BE2C (cell line): Measurements from ENCODE around the gene LAPTM4A.
A peak's percentile ranks its signal among the peaks of the same experiment; 100 is the strongest.

ENCODE experiments used
- DNase-seq: peaks from one replicate; pipeline ENCODE4 v3.0.0-alpha.2; 2020
- H3K27me3 ChIP-seq: fragments of 250-450 bp; sonication (Bioruptor Pico); 2 replicates; pipeline ENCODE4 v1.5.1; 2020; ENCODE audit warnings: mild to moderate bottlenecking
- H3K36me3 ChIP-seq: fragments of 250-450 bp; sonication (Bioruptor Pico); 2 replicates; pipeline ENCODE4 v1.5.1; 2020; ENCODE audit warnings: mild to moderate bottlenecking
- H3K4me1 ChIP-seq: fragments of 250-450 bp; sonication (Bioruptor Pico); 2 replicates; pipeline ENCODE4 v1.5.1; 2020
- H3K4me3 ChIP-seq: 2 replicates; pipeline ENCODE4 v1.5.1; 2011; ENCODE audit warnings: low read depth, low read length
- H3K9me3 ChIP-seq: fragments of 250-450 bp; sonication (Bioruptor Pico); 2 replicates; pipeline ENCODE4 v1.5.1; 2020
- TF ChIP-seq, protein P1 (sequence below): IDR thresholded peaks from 2 replicates; pipeline ENCODE4 v1.5.1; 2012; ENCODE audit warnings: mild to moderate bottlenecking, low read depth, low read length

Gene LAPTM4A

DNA sequence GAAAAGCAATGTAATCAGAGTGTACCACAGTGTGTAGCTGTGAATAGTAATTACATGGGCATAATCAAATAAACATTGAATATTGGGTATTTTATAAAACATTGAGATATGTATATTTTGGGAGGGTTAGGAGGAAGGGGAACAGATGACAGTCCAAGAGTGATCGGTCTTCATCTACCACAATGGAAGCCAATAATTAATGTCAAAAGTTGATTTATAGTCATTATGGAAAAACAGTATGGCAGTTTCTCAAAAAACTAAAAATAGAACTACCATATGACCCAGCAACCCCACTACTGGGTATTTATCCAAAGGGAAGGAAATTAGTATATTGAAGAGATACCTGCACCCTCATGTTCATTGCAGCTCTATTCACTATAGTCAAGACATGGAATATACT lies 5.8 kb upstream of the LAPTM4A start:
- TF ChIP-seq, protein P1, sequence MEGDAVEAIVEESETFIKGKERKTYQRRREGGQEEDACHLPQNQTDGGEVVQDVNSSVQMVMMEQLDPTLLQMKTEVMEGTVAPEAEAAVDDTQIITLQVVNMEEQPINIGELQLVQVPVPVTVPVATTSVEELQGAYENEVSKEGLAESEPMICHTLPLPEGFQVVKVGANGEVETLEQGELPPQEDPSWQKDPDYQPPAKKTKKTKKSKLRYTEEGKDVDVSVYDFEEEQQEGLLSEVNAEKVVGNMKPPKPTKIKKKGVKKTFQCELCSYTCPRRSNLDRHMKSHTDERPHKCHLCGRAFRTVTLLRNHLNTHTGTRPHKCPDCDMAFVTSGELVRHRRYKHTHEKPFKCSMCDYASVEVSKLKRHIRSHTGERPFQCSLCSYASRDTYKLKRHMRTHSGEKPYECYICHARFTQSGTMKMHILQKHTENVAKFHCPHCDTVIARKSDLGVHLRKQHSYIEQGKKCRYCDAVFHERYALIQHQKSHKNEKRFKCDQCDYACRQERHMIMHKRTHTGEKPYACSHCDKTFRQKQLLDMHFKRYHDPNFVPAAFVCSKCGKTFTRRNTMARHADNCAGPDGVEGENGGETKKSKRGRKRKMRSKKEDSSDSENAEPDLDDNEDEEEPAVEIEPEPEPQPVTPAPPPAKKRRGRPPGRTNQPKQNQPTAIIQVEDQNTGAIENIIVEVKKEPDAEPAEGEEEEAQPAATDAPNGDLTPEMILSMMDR = no peak
- no peak for DNase-seq
- no peaks in the 10 kb centered on the region for H3K9me3 ChIP-seq
- no peak overlapping the region for H3K4me3 ChIP-seq
- H3K4me1 ChIP-seq = no peaks in the 10 kb centered on the region
- no peaks in the 10 kb centered on the region for H3K27me3 ChIP-seq
- no peaks in the 10 kb centered on the region for H3K36me3 ChIP-seq

DNA sequence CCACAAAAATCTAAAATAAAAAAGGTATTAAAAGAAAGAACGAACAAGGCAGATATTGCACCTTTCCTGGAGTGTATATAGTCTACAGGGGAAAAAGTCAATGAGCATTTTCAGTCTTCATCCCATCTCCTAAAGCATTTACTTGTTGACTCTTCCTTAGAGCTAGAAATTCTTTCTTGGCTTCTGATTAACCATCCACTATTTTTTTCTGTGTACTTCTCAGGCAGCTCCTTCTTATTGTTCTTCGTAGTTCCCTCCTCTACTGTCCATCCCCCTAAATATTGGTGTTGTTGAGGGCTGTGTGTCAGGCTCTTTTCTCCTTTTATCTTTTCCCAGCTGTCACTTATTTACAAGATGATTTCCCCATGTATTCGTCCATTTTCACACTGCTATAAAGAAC lies 3.5 kb upstream of the LAPTM4A start:
- no peaks in the 10 kb centered on the region for H3K4me1 ChIP-seq

DNA sequence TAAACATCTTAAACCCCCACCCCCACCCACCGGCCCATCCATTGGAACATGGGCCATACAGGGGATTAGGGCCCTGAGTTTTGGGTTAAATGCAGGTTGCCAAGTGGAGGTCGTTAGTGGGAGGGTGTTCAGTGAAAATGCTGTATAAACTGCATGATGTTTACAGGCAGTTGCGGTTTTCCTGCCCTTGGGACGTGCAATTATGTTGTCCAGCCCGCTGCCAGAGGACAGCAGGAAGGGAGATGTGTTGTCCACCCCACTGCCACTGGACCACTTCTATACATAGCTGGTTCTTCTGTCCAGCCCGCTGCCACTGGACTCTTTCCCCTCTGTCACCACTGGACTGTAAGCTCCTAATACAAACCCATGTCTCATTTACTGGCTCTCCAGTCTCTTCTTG lies 2.7 kb upstream of the LAPTM4A start:
- Histone ChIP-seq H3K27me3 (no peaks in the 10 kb centered on the region), H3K4me3 (no peak overlapping the region), H3K4me1 (no peaks in the 10 kb centered on the region), H3K9me3 (no peaks in the 10 kb centered on the region), H3K36me3 (no peaks in the 10 kb centered on the region)
- TF ChIP-seq, protein P1 = no peak
- no peak for DNase-seq

More for the DNA sequence above, 3.5 kb upstream of the LAPTM4A start:
- Histone ChIP-seq H3K36me3 (no peaks in the 10 kb centered on the region), H3K27me3 (no peaks in the 10 kb centered on the region), H3K4me3 (no peak overlapping the region), H3K9me3 (no peaks in the 10 kb centered on the region)
- TF ChIP-seq, protein P1 = no peak
- no peak for DNase-seq

DNA sequence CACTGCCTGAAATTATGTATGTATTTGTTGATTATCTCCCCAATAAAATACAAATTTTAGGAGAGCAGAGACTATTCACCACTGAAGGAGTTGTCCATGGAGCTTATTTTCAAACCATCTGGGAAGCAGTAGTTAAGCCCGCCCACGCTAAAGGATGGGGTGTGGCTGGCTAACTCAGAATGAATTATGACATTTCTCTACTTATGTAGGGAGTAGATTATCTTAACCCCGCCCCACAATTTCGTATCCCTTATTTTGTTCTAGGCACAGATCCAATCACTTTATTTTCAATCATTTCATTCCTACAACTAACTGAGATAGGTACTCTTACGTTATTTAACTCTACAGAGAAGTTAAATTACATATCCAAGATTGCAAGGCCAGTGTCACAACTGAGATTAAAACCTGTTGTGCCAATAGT lies 1.4 kb upstream of the LAPTM4A start:
- Histone ChIP-seq H3K4me3 (peak overlapping the region; percentile 94), H3K27me3 (no peaks in the 10 kb centered on the region), H3K36me3 (no peaks in the 10 kb centered on the region), H3K9me3 (no peaks in the 10 kb centered on the region), H3K4me1 (no peaks in the 10 kb centered on the region)
- peak; percentile 40 for DNase-seq
- TF ChIP-seq, protein P1 = no peak

DNA sequence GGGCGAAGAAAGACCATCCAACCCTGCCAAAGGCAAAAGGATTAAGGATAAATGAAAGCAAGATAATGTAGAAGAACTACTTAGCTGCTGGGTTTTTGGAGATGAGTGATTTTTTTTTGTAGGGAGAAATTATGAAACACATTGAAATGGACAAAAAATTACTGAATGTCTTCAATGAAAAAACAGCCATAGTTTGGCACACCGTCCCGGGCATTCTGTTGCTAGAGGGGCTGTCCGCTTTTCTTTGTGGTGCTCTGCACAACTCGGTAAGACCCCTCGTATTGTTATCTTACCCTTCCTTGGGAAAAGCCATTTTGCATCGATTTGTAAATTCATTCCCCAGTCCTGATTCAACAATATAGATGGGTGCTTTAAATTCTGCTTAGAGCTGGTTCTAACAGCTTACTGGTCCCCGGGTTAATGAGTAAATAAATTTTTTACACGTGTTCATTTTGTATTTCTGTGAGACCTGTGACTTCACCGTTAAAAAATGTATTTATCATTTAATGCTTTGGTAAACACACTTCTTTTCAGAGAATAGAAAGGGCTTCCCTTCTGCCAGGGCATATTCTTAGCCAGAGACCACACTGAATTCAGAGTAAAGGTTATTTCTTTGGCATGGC lies 912 bp upstream of the LAPTM4A start:
- TF ChIP-seq, protein P1 = no peak
- Histone ChIP-seq H3K4me1 (no peaks in the 10 kb centered on the region), H3K36me3 (no peaks in the 10 kb centered on the region), H3K9me3 (no peaks in the 10 kb centered on the region), H3K4me3 (peak overlapping the region; percentile 94), H3K27me3 (no peaks in the 10 kb centered on the region)
- no peak for DNase-seq

DNA sequence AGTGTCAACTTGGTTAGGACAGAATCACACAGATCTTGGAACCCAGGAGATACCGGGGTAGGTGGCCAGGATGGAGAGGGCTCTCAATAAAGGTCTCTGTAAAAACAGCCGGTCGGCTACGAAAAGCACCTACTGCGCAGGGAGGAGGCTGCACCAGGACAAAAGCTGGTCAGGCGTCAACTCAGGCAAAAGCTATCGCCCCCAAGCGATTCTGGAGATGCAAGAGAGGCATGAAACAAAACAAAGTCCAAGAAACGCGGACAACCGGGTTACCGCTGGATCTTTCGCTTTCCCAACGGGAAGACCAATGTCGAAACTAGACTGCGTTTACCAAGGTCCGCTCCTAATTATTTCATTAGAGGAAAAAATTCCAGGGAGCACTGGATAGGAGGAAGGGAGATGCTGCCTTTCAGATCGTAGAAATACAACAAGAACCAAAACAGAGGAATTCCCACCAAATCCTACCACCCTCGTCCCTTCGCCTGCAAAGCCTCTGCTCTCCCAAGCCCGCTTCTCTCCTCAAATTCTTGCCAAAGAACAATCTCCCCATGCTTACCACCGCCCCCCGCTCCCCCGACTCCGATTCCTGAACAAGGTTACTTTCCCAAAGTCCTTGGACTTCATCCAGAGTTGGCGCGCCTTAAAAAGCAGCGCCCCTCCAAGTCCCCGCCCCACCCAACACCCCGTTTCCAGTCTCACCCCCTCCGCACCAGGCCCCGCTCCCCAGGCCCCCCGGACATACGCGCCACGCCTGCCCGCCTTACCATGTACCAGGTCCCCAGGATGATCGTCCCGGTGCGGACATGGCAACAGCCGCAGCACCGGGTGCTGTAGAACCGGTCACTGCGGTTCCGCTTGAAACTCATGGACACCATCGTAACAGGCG lies 539 bp downstream of the LAPTM4A start:
- Histone ChIP-seq H3K27me3 (no peaks in the 10 kb centered on the region), H3K36me3 (no peaks in the 10 kb centered on the region), H3K9me3 (no peaks in the 10 kb centered on the region), H3K4me3 (peak overlapping the region; percentile 94), H3K4me1 (peaks cover under 1% of the 10 kb centered on the region)
- peak; percentile 54 for DNase-seq
- TF ChIP-seq, protein P1 = peak; percentile 20; the same call in 1 of the 2 replicates
